Thoracic aorta (tissue), 2 donors: ENCODE results near the gene KPRP. TPM values are rescaled to one million over a fixed set of nuclear protein-coding genes. Genes with fewer than 3 reads are reported as not detected.

Experiments
- ATAC-seq: fragments of 150-250 bp; one replicate; pipeline ENCODE4 v1.8.0; 2017; ENCODE audit warnings: low read depth; ENCODE audit not compliant: insufficient number of reproducible peaks, low FRiP score
- DNase-seq: peaks from one replicate; pipeline ENCODE4 v3.0.0-alpha.2; 2020; ENCODE audit warnings: low spot score
- H3K27ac ChIP-seq, 2 donors: fragments of 200-600 bp; sonication (generic); 1 replicate in 1 of 2; 2 replicates in 1 of 2; pipeline ENCODE4 v1.5.1; 2016; ENCODE audit warnings: mild to moderate bottlenecking in 2 of 2, moderate library complexity in 2 of 2
- H3K27me3 ChIP-seq: fragments of 200-600 bp; sonication (generic); replicated peaks from 2 replicates; pipeline ENCODE4 v1.6.0; 2016; ENCODE audit warnings: mild to moderate bottlenecking; ENCODE audit not compliant: insufficient read depth
- H3K36me3 ChIP-seq: fragments of 200-600 bp; sonication (generic); one replicate; pipeline ENCODE4 v1.5.1; 2016
- H3K4me1 ChIP-seq, 2 donors: fragments of 200-600 bp; sonication (generic); 1 replicate in 1 of 2; 2 replicates in 1 of 2; pipeline versions ENCODE4 v1.5.1 to v1.6.0; 2016; ENCODE audit warnings: low read depth in 2 of 2, mild to moderate bottlenecking in 1 of 2; ENCODE audit not compliant: control insufficient read depth in 1 of 2
- H3K4me3 ChIP-seq: fragments of 200-600 bp; sonication (generic); 2 replicates; pipeline ENCODE4 v1.5.1; 2016; ENCODE audit warnings: mild to moderate bottlenecking
- H3K9me3 ChIP-seq: fragments of 200-600 bp; sonication (generic); 2 replicates; pipeline ENCODE4 v1.5.1; 2016
- total RNA-seq, 2 donors: library from RNA; depleted of rRNA; stranded (reverse); fragments of >200 nt; gene quantifications; one replicate each; pipeline versions ENCODE4 v1.1.0 to v1.2.3, GENCODE V29; 2016
- TF ChIP-seq, protein P1 (sequence below): fragments of 200-600 bp; sonication (generic); IDR thresholded peaks from one replicate; pipeline ENCODE4 v1.5.1; 2019; ENCODE audit warnings: antibody characterized with exemption

KPRP gene
- total RNA-seq, 2 donors from 2014 or later = 0.14 TPM; not detected in 1

DNA sequence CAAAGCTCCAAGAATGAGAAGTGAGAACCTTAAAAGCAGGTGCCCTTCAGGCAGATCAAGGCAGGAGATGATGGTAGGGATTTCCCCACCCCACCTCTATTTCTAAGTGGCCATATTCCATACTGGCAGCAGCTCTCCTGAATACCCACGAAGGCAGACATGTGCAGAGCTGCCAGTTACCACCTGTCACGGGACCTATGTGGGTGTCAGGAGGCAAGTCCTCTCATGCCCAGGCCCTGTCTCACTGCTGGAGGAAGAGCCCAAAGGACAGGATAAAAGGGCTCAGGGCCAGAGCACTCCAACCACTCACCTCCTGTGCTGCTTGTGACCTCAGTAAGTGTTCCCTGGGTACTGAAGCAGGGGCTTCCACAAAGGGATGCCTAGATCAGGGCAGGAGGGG, 53.2 kb downstream of the KPRP start:
- TF ChIP-seq, protein P1, sequence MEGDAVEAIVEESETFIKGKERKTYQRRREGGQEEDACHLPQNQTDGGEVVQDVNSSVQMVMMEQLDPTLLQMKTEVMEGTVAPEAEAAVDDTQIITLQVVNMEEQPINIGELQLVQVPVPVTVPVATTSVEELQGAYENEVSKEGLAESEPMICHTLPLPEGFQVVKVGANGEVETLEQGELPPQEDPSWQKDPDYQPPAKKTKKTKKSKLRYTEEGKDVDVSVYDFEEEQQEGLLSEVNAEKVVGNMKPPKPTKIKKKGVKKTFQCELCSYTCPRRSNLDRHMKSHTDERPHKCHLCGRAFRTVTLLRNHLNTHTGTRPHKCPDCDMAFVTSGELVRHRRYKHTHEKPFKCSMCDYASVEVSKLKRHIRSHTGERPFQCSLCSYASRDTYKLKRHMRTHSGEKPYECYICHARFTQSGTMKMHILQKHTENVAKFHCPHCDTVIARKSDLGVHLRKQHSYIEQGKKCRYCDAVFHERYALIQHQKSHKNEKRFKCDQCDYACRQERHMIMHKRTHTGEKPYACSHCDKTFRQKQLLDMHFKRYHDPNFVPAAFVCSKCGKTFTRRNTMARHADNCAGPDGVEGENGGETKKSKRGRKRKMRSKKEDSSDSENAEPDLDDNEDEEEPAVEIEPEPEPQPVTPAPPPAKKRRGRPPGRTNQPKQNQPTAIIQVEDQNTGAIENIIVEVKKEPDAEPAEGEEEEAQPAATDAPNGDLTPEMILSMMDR = no peak
- H3K4me1 ChIP-seq = no peaks in the 10 kb centered on the region
- H3K9me3 ChIP-seq = no peaks in the 10 kb centered on the region
- H3K27me3 ChIP-seq = no peaks in the 10 kb centered on the region
- ATAC-seq (no peak), DNase-seq (no peak)
- H3K36me3 ChIP-seq = no peaks in the 10 kb centered on the region
- H3K4me3 ChIP-seq = no peak overlapping the region
- no peak overlapping the region for H3K27ac ChIP-seq

Other genes starting within 250 kb of the KPRP start
- not detected for gene LCE5A, start 247.2 kb upstream of the KPRP start, total RNA-seq
- not detected for gene CRCT1, start 243.5 kb upstream of the KPRP start, total RNA-seq
- gene LCE3E, start 191.2 kb upstream of the KPRP start, total RNA-seq = not detected
- gene LCE3D, start 177.5 kb upstream of the KPRP start, total RNA-seq = not detected
- gene LCE3C, start 157.8 kb upstream of the KPRP start, total RNA-seq = not detected
- not detected for gene LCE3B, start 144.2 kb upstream of the KPRP start, total RNA-seq
- not detected for gene LCE3A, start 134.9 kb upstream of the KPRP start, total RNA-seq
- gene LCE2D, start 94.6 kb upstream of the KPRP start, total RNA-seq = not detected
- gene LCE2C, start 82.7 kb upstream of the KPRP start, total RNA-seq = 1 to 10 TPM in 1 of 2 donors, not detected in 1; 1.8 TPM
- 1 to 10 TPM in 1 of 2 donors, not detected in 1; 2.4 TPM for gene LCE2B, start 71.9 kb upstream of the KPRP start, total RNA-seq
- not detected for gene LCE2A, start 59.7 kb upstream of the KPRP start, total RNA-seq
- gene LCE4A, start 49.9 kb upstream of the KPRP start, total RNA-seq = not detected
- not detected for gene LCE1F, start 17.1 kb downstream of the KPRP start, total RNA-seq
- gene LCE1E, start 28.2 kb downstream of the KPRP start, total RNA-seq = not detected
- not detected for gene LCE1D, start 38.7 kb downstream of the KPRP start, total RNA-seq
- 1 to 10 TPM in 1 of 2 donors, not detected in 1; 2.8 TPM for gene LCE1C, start 48.6 kb downstream of the KPRP start, total RNA-seq
- gene LCE1B, start 53.9 kb downstream of the KPRP start, total RNA-seq = not detected
- not detected for gene LCE1A, start 69.4 kb downstream of the KPRP start, total RNA-seq
- gene LCE6A, start 84.8 kb downstream of the KPRP start, total RNA-seq = not detected
- not detected for gene LCE7A, start 102.0 kb downstream of the KPRP start, total RNA-seq
- gene SMCP, start 120.3 kb downstream of the KPRP start, total RNA-seq = not detected
- under 1 TPM in 1 of 2 donors, not detected in 1; 0.27 TPM for gene IVL, start 150.5 kb downstream of the KPRP start, total RNA-seq
- gene SPRR5, start 189.2 kb downstream of the KPRP start, total RNA-seq = not detected
- not detected for gene SPRR4, start 212.6 kb downstream of the KPRP start, total RNA-seq
- gene SPRR1A, start 226.1 kb downstream of the KPRP start, total RNA-seq = not detected
- gene SPRR3, start 243.7 kb downstream of the KPRP start, total RNA-seq = not detected